C4-2B (cell line): ENCODE data around the gene NCOA1.

Experiments used
- H3K27ac ChIP-seq: fragments of 450-650 bp; 2 replicates; pipeline ENCODE4 v1.5.1; 2017
- ZFX ChIP-seq: fragments of 450-650 bp; IDR thresholded peaks from 2 replicates; pipeline ENCODE4 v1.6.1; 2017
- TF ChIP-seq, protein P1 (sequence below): fragments of 450-650 bp; conservative IDR thresholded peaks from 2 replicates; pipeline ENCODE4 v1.5.1; 2017; ENCODE audit warnings: mild to moderate bottlenecking

Gene NCOA1

GRCh38 chr2:24512831-24513230, 21.8 kb downstream of the NCOA1 start:
- TF ChIP-seq ZFX = no peak
- TF ChIP-seq, protein P1, sequence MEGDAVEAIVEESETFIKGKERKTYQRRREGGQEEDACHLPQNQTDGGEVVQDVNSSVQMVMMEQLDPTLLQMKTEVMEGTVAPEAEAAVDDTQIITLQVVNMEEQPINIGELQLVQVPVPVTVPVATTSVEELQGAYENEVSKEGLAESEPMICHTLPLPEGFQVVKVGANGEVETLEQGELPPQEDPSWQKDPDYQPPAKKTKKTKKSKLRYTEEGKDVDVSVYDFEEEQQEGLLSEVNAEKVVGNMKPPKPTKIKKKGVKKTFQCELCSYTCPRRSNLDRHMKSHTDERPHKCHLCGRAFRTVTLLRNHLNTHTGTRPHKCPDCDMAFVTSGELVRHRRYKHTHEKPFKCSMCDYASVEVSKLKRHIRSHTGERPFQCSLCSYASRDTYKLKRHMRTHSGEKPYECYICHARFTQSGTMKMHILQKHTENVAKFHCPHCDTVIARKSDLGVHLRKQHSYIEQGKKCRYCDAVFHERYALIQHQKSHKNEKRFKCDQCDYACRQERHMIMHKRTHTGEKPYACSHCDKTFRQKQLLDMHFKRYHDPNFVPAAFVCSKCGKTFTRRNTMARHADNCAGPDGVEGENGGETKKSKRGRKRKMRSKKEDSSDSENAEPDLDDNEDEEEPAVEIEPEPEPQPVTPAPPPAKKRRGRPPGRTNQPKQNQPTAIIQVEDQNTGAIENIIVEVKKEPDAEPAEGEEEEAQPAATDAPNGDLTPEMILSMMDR = no peak

DNA sequence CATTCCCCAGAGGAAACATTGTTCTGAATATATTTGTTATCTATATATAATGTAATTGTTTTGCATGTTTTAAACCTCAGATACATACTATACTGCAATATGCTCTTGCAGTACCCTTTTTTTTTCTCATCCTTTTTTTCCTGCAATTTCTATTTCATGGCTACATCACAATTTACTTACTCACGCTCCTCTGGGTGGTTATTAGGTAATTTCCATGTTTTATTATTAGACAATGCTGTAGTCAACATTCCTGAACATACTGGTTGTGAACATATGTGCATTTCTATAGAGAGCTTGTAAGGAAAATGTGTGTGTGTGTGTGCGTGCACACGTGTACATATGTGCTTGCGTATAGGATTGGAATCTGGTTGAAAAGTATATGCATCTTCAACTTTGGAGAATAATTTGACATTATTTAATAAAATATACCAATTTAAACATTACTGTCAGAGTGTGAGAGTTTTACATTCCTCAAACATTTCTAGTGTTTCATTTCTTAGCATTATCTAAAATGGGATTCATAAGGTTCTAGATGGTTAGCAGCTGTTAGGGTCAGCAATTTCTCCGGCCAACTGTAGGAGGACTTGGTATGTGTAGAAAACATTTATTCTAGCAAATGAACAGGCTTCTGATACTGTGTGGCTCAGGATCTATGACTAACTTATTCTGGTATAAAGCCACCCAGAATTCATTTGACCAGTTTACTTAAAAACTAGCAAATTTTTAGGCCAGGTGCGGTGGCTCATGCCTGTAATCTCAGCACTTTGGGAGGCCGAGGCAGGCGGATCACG, 22.4 kb downstream of the NCOA1 start:
- no peak for TF ChIP-seq ZFX
- TF ChIP-seq, protein P1 = no peak
- no peak overlapping the region for H3K27ac ChIP-seq

More at GRCh38 chr2:24512831-24513230, 21.8 kb downstream of the NCOA1 start:
- no peak overlapping the region for H3K27ac ChIP-seq

DNA sequence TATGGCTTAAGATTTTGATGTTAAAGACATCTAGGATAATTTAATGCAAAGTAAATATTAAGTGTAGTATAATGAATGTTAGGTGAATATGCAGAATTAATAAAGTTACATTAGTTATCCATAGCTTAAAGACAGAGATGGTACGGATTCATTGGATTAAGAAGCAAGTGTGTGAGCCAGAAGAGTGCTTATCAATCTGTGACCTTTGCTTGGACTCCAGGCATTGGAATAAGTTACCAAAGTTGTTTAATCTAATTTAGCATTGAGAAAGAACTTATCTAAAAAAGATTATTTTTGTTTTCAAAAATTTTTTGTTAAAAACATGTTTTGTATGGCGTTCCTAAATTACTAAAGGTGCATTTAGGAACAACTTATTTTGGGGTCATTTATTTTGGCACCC, 23.8 kb downstream of the NCOA1 start:
- H3K27ac ChIP-seq = no peak overlapping the region
- TF ChIP-seq, protein P1 = no peak
- TF ChIP-seq ZFX = no peak

GRCh38 chr2:24515335-24515734, 24.3 kb downstream of the NCOA1 start:
- H3K27ac ChIP-seq = no peak overlapping the region

GRCh38 chr2:24515831-24516230, 24.8 kb downstream of the NCOA1 start:
- no peak overlapping the region for H3K27ac ChIP-seq
- no peak for TF ChIP-seq ZFX
- TF ChIP-seq, protein P1 = no peak

More at GRCh38 chr2:24515335-24515734, 24.3 kb downstream of the NCOA1 start:
- TF ChIP-seq, protein P1 = no peak
- TF ChIP-seq ZFX = no peak

- no peak for TF ChIP-seq ZFX
- TF ChIP-seq, protein P1 = no peak
- H3K27ac ChIP-seq = no peak overlapping the region
Observed at GRCh38 chr2:24517247-24517646, 26.2 kb downstream of the NCOA1 start.

DNA sequence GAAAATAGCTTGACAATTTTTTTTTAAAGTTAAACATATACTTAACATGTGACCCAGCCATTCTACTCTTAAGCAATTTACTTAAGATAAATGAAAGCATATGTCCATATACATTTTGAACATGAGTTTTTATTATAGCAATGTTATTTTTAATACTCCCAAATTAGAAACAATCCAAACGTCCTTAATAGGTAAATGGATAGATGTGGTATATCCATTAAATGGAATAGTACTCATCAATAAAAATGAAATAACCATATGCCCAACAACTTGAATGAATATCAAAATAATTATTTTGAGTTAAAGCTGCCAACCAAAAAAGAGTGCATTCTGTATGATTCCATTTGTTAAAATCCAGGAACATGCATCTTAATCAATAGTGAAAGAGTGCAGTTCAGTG, 29.1 kb downstream of the NCOA1 start:
- H3K27ac ChIP-seq = no peak overlapping the region
- TF ChIP-seq, protein P1 = no peak
- no peak for TF ChIP-seq ZFX
